ENCODE measurements around the gene REEP1.
A peak's percentile ranks its signal among the peaks of the same experiment; 100 is the strongest.
"Not testable (repeated sequence)": the region's sequence is repeated elsewhere in the genome, so short reads cannot be mapped to it uniquely, and the experiment has no call there.

REEP1 gene

DNA sequence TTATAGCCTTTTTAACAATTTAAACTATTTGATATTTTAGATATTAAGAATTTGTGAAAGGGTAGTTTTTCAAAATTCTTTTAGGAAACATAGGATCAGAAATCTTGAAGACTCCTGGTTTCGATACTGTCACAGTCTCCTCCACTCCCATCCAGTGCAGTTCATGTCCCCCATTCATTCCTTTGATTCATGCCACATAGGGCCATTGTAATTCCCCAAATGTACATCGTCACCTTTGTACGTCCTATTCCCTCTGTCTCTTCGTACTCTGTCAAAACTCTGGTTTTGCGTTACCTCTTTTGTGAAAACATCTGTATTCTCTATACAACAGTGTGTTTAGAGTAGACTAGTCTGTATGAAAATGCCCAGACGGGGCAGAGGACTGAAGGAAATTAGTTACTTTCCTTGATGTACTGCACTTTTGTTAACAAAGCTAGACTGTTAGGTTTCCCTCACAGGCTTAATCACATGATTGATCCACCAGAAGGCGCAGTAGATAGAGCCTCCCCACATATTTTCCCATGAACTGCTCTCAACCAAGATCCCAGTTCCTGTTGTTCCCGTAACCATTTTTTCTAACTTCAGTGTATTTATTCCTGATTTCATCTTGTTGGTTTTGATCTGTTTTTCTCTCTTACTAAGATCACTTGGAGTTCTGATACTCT lies 135.6 kb downstream of the REEP1 start:
- Histone ChIP-seq H3K27me3 (ENCODE audit: control insufficient read depth, insufficient read depth, low read length) (no peaks in the 10 kb centered on the region), H3K9ac (ENCODE audit: low read length) (no peak overlapping the region), H3K4me1 (ENCODE audit: control insufficient read depth, insufficient read depth, low read length) (peaks cover 5% of the 10 kb centered on the region), H3K27ac (ENCODE audit: low read depth, low read length) (no peak overlapping the region), H3K4me3 (ENCODE audit: low read length) (no peak overlapping the region), H3K36me3 (ENCODE audit: control insufficient read depth, insufficient read depth, low read length) (peaks cover 4% of the 10 kb centered on the region)

GRCh38 chr2:86200564-86200963 lies 136.9 kb downstream of the REEP1 start:
- H3K36me3 ChIP-seq (ENCODE audit: control insufficient read depth, insufficient read depth, low read length); H3K9ac ChIP-seq (ENCODE audit: low read length); H3K27me3 ChIP-seq (ENCODE audit: control insufficient read depth, insufficient read depth, low read length); H3K27ac ChIP-seq (ENCODE audit: low read depth, low read length); H3K4me1 ChIP-seq (ENCODE audit: control insufficient read depth, insufficient read depth, low read length): not testable (repeated sequence)
- H3K4me3 ChIP-seq (ENCODE audit: low read length): peak overlapping the region; percentile 3

DNA sequence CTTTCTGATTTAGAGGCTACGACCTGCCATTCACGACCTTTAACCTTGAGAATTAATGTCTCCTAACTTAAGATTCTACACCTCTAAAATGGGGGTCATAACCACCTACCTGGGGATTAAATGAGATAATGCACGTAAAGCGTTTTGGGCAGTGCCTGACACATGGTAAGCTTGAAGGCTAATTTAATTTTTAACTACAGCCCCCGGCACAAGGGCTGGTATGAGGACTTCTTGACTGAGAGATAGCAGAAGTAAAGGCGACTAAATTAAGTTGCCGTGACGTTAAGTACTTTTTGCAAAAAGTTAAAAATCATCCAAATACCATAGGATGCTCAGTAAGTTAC lies 137.6 kb downstream of the REEP1 start:
- Histone ChIP-seq H3K27ac (ENCODE audit: low read depth, low read length) (peak overlapping the region; percentile 67), H3K27me3 (ENCODE audit: control insufficient read depth, insufficient read depth, low read length) (no peaks in the 10 kb centered on the region), H3K4me1 (ENCODE audit: control insufficient read depth, insufficient read depth, low read length) (peaks cover 5% of the 10 kb centered on the region), H3K9ac (ENCODE audit: low read length) (peak overlapping the region; percentile 25), H3K4me3 (ENCODE audit: low read length) (peak overlapping the region; percentile 86), H3K36me3 (ENCODE audit: control insufficient read depth, insufficient read depth, low read length) (no peaks in the 10 kb centered on the region)

DNA sequence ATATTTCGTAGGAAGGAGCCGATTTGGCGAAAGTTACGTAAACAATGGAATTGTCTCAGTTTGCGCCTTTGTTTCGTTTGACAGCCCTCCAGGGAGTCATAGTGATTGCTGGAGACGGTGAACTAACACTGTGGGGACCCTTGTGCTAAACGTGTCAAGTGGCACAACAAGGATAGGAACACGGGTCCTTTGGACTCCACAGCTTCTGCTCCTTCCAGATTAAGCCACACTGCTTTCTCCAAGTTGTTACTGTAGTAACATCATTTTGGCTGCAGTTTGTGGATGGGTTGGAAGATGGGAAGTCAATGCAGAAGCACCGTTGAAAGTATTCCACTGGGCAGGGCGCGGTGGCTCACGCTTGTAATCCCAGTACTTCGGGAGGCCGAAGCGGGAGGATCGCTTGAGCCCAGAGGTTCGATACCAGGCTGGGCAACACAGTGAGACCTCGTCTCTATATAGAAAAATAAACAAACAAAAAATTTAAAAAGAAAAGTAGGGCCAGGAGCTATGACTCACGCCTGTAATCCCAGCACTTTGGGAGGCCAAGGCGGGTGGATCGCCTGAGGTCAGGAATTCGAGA lies 141.5 kb downstream of the REEP1 start:
- Histone ChIP-seq H3K4me3 (ENCODE audit: low read length) (peak overlapping the region; percentile 87), H3K36me3 (ENCODE audit: control insufficient read depth, insufficient read depth, low read length) (no peaks in the 10 kb centered on the region), H3K4me1 (ENCODE audit: control insufficient read depth, insufficient read depth, low read length) (peaks cover 16% of the 10 kb centered on the region), H3K27ac (ENCODE audit: low read depth, low read length) (peak overlapping the region; percentile 100), H3K27me3 (ENCODE audit: control insufficient read depth, insufficient read depth, low read length) (no peaks in the 10 kb centered on the region), H3K9ac (ENCODE audit: low read length) (peak overlapping the region; percentile 17)

GRCh38 chr2:86195055-86195807 lies 142.2 kb downstream of the REEP1 start, which contains the start of gene IMMT:
TSS of gene IMMT (minus strand) at chr2:86195462. CDS start at chr2:86195382, 80 bp downstream.
- peak within 1 kb of the TSS; percentile 100 for H3K27ac ChIP-seq (ENCODE audit: low read depth, low read length)
- H3K4me3 ChIP-seq (ENCODE audit: low read length): peak within 1 kb of the TSS; percentile 87
- H3K36me3 ChIP-seq (ENCODE audit: control insufficient read depth, insufficient read depth, low read length): no peaks in the 10 kb centered on the region
- peaks cover 14% of the 10 kb centered on the region for H3K4me1 ChIP-seq (ENCODE audit: control insufficient read depth, insufficient read depth, low read length)
- no peaks in the 10 kb centered on the region for H3K27me3 ChIP-seq (ENCODE audit: control insufficient read depth, insufficient read depth, low read length)
- H3K9ac ChIP-seq (ENCODE audit: low read length): peak within 1 kb of the TSS; percentile 97

DNA sequence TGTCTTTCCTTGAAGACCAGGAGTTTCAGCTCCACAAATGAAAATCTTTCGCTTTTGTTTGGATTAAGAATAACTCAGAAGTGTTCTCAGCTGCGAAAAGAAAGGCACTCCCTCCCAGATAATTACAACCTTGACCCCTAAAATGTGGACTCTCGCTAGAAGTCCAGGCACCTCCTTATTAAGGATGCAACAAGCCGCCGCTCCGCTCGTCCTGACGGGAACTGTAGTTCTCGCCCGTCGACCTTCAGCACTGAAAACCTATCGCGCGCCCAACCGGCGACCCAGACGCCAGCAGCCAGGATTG lies 142.7 kb downstream of the REEP1 start:
- no peaks in the 10 kb centered on the region for H3K36me3 ChIP-seq (ENCODE audit: control insufficient read depth, insufficient read depth, low read length)
- no peaks in the 10 kb centered on the region for H3K27me3 ChIP-seq (ENCODE audit: control insufficient read depth, insufficient read depth, low read length)
- H3K27ac ChIP-seq (ENCODE audit: low read depth, low read length): peak overlapping the region; percentile 100
- peak overlapping the region; percentile 97 for H3K9ac ChIP-seq (ENCODE audit: low read length)
- peak overlapping the region; percentile 87 for H3K4me3 ChIP-seq (ENCODE audit: low read length)
- peaks cover 11% of the 10 kb centered on the region for H3K4me1 ChIP-seq (ENCODE audit: control insufficient read depth, insufficient read depth, low read length)

GRCh38 chr2:86193901-86194567 lies 143.4 kb downstream of the REEP1 start:
- peaks cover 11% of the 10 kb centered on the region for H3K4me1 ChIP-seq (ENCODE audit: control insufficient read depth, insufficient read depth, low read length)
- H3K27me3 ChIP-seq (ENCODE audit: control insufficient read depth, insufficient read depth, low read length): no peaks in the 10 kb centered on the region
- H3K4me3 ChIP-seq (ENCODE audit: low read length): peak overlapping the region; percentile 87
- peak overlapping the region; percentile 97 for H3K9ac ChIP-seq (ENCODE audit: low read length)
- peak overlapping the region; percentile 100 for H3K27ac ChIP-seq (ENCODE audit: low read depth, low read length)
- no peaks in the 10 kb centered on the region for H3K36me3 ChIP-seq (ENCODE audit: control insufficient read depth, insufficient read depth, low read length)

- peaks cover 20% of the 10 kb centered on the region for H3K4me1 ChIP-seq (ENCODE audit: control insufficient read depth, insufficient read depth, low read length)
- no peaks in the 10 kb centered on the region for H3K27me3 ChIP-seq (ENCODE audit: control insufficient read depth, insufficient read depth, low read length)
- H3K9ac ChIP-seq (ENCODE audit: low read length): no peak overlapping the region
- H3K36me3 ChIP-seq (ENCODE audit: control insufficient read depth, insufficient read depth, low read length): peaks cover 4% of the 10 kb centered on the region
- H3K27ac ChIP-seq (ENCODE audit: low read depth, low read length): no peak overlapping the region
- no peak overlapping the region for H3K4me3 ChIP-seq (ENCODE audit: low read length)
Observed at GRCh38 chr2:86189782-86190416, 147.5 kb downstream of the REEP1 start.

DNA sequence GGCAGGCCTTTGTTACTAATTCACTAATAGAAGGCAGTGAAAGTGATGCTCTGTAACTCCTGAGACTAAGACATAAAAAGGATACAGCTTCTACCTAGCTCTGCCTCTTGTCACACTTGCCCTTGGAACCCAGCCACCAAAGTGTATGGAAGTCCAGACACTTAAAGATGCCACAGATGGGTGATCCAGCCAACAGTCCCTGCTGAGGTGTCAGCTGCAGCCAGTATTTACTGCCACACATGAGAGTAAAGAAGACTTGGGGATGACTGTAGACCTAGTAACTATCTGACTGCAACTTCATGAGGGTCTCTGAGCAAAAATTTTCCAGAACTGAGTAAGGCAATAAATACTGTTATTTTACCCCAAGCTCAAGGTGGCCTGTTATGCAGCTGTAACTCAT lies 151.0 kb downstream of the REEP1 start:
- Histone ChIP-seq H3K27ac (ENCODE audit: low read depth, low read length) (no peak overlapping the region), H3K36me3 (ENCODE audit: control insufficient read depth, insufficient read depth, low read length) (peaks cover 4% of the 10 kb centered on the region), H3K4me1 (ENCODE audit: control insufficient read depth, insufficient read depth, low read length) (peaks cover 10% of the 10 kb centered on the region), H3K27me3 (ENCODE audit: control insufficient read depth, insufficient read depth, low read length) (no peaks in the 10 kb centered on the region), H3K4me3 (ENCODE audit: low read length) (no peak overlapping the region), H3K9ac (ENCODE audit: low read length) (no peak overlapping the region)

GRCh38 chr2:86185517-86186212 lies 151.8 kb downstream of the REEP1 start:
- Histone ChIP-seq H3K27me3 (ENCODE audit: control insufficient read depth, insufficient read depth, low read length) (no peaks in the 10 kb centered on the region), H3K36me3 (ENCODE audit: control insufficient read depth, insufficient read depth, low read length) (peaks cover 4% of the 10 kb centered on the region), H3K4me1 (ENCODE audit: control insufficient read depth, insufficient read depth, low read length) (peaks cover 10% of the 10 kb centered on the region), H3K9ac (ENCODE audit: low read length) (no peak overlapping the region), H3K27ac (ENCODE audit: low read depth, low read length) (no peak overlapping the region), H3K4me3 (ENCODE audit: low read length) (no peak overlapping the region)

- no peaks in the 10 kb centered on the region for H3K4me1 ChIP-seq (ENCODE audit: control insufficient read depth, insufficient read depth, low read length)
- no peaks in the 10 kb centered on the region for H3K27me3 ChIP-seq (ENCODE audit: control insufficient read depth, insufficient read depth, low read length)
- H3K9ac ChIP-seq (ENCODE audit: low read length): no peak overlapping the region
- H3K27ac ChIP-seq (ENCODE audit: low read depth, low read length): no peak overlapping the region
- no peak overlapping the region for H3K4me3 ChIP-seq (ENCODE audit: low read length)
- no peaks in the 10 kb centered on the region for H3K36me3 ChIP-seq (ENCODE audit: control insufficient read depth, insufficient read depth, low read length)
Observed at GRCh38 chr2:86176597-86176996, 160.8 kb downstream of the REEP1 start.

- H3K4me3 ChIP-seq (ENCODE audit: low read length): no peak overlapping the region
- no peak overlapping the region for H3K27ac ChIP-seq (ENCODE audit: low read depth, low read length)
- no peaks in the 10 kb centered on the region for H3K4me1 ChIP-seq (ENCODE audit: control insufficient read depth, insufficient read depth, low read length)
- no peak overlapping the region for H3K9ac ChIP-seq (ENCODE audit: low read length)
- H3K27me3 ChIP-seq (ENCODE audit: control insufficient read depth, insufficient read depth, low read length): no peaks in the 10 kb centered on the region
- H3K36me3 ChIP-seq (ENCODE audit: control insufficient read depth, insufficient read depth, low read length): no peaks in the 10 kb centered on the region
Observed at GRCh38 chr2:86175828-86176227, 161.6 kb downstream of the REEP1 start.

Measured in rectal smooth muscle tissue (tissue), 1 donor.